Right lobe of liver (tissue), 4 donors: Measurements from ENCODE around the gene TMED6.

Experiments used
- CTCF ChIP-seq, 4 donors: fragments of 200-600 bp in 3 of 4; fragments of 450-650 bp in 1 of 4; IDR thresholded peaks; one replicate each; pipeline versions ENCODE4 v1.5.1 to v1.8.0; 2016 to 2022; ENCODE audit warnings: antibody characterized with exemption in 4 of 4, mild to moderate bottlenecking in 2 of 4
- POLR2A ChIP-seq: fragments of 450-650 bp; IDR thresholded peaks from one replicate; pipeline ENCODE4 v1.6.1; 2017; ENCODE audit warnings: antibody characterized with exemption, mild to moderate bottlenecking
- donor health status: DM: no; HTN: no; CAD: no.
- donor health status: DM: no; HTN: no; CAD: no.
- donor health status: DM: no; HTN: yes; CAD: no.

- TF ChIP-seq CTCF (IDR thresholded peaks at IDR 0.05) (no peak), POLR2A (no peak)
Measured at GRCh38 chr16:69399361-69399760, 47.8 kb upstream of the TMED6 start.
